GM08714 (cell line): ENCODE results near the gene C6orf163.

ENCODE experiments used
- H3K4me3 ChIP-seq: fragments of 200-500 bp; sonication (Bioruptor generic); 2 replicates; pipeline ENCODE4 v1.5.1; 2014; ENCODE audit warnings: mild to moderate bottlenecking, low read length, inconsistent platforms
- ZNF274 ChIP-seq: IDR thresholded peaks from 2 replicates; pipeline ENCODE4 v1.6.1; 2012; ENCODE audit warnings: mild to moderate bottlenecking, low read depth, low read length

C6orf163 gene

DNA sequence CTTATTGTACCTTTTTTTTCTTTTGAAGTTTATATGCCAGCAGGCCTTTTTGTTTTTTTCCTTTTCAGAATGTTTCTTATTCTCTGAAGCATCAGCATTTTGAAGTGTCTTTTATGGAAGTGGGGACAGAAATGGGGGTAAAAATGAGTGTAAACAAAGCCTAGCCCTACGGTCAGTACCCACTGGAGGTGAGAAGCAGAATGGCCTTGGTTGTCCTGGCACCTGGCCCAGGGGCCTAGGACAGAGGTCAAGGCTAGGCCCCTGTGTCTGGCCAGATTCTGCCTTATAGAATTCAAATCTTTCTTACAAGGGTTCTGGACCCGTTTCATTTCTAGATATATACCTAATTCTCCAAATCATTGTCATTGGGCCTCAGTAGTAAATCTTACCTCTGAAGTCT is 3.5 kb upstream of the C6orf163 start:
- H3K4me3 ChIP-seq = no peak overlapping the region
- TF ChIP-seq ZNF274 = no peak

DNA sequence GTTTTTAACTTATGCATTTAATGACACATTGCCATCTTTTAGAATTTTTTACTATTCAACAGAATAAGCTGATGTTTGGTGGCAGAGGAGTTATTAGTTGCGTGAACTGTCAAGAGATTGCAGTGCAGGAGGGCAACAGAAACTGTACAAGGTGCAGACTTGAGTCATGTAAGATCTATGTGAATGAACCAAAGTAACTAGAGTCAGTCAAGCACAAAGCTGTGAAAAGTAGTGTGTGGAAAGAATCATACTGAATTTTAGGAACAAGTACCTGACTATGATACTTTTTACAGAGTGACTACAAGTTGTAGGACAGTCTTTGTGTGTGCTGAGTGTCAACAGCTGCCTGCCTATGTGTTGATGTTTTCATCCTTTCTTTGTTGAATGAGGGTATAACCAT is 2.7 kb upstream of the C6orf163 start:
- no peak overlapping the region for H3K4me3 ChIP-seq
- TF ChIP-seq ZNF274 = no peak

DNA sequence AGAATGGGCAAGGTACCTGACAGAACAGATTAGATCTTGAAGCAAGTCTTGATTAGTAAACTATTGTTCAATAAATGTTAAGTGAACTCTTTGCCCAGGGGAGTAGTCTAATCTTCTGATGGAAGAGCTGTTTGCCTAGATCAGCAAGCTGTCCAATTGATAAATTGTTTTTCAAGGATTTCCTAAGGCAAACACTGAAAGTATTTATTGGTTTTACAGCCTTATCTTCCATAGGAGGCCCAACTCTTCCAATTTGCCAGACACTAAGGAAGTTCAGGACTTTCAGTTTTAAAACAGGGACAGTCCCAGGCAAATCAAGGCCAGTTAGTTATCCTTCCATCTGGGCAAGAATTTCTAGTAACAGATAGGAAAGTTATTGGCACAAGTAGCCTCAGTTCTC is 1.8 kb upstream of the C6orf163 start:
- H3K4me3 ChIP-seq = no peak overlapping the region
- no peak for TF ChIP-seq ZNF274

DNA sequence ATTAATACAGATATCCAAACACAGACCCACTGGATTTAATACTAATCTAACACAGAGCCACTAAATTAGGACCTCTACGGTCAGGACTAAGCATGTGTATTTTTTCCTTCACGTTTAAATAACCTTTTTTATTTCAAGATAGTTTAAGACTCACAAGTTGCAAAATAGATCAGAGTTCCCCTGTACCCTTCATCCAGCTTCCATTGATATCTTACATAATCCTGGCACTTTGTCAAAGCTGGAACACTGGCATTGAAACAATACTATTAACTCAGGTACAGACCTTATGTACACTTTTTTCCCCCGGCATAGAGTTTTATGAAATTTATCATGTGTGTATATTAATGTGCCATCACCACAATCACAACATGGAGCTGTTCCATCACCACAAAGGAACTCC is 2.1 kb downstream of the C6orf163 start:
- no peak overlapping the region for H3K4me3 ChIP-seq

DNA sequence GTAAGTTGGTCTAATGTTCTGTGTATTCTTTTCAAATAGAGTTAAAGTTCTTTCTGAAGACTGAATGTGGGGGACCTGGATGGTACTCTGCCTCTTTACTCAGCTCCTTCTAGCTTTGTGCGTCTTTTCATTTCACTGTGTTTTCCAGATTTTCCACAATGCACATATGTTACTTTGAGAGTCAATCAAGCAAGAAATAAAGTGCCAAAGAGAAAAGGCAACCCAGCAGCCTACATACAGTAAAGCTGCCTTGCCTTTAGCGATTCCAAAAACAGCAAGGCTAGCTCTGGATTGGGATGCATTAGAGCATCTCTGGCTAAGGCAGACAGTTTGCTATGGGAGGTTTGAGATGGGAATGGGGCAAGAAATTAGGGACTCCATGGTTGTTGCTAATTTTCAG is 5.3 kb downstream of the C6orf163 start:
- no peak overlapping the region for H3K4me3 ChIP-seq
- TF ChIP-seq ZNF274 = no peak

More for the DNA sequence above, 2.1 kb downstream of the C6orf163 start:
- no peak for TF ChIP-seq ZNF274

DNA sequence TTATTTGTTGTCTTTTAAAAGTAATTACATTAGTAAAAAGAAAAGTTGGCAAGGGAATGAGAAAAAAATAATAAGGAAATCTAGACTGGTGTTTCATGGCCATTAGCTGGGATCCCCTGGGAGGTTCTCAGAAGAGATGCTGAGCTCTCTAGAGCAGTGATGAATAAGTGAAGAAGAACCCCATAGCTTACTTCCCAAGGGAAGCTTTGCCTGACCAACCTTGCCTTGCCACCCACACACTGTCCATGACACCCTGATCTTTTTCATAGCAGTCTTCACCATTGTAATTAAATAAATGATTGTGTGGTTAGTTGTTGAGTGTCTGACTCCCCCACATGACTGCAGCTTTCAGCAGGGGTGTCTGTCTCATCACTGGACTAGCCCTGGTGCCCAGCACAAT is 5.9 kb downstream of the C6orf163 start:
- H3K4me3 ChIP-seq = no peak overlapping the region
- no peak for TF ChIP-seq ZNF274

DNA sequence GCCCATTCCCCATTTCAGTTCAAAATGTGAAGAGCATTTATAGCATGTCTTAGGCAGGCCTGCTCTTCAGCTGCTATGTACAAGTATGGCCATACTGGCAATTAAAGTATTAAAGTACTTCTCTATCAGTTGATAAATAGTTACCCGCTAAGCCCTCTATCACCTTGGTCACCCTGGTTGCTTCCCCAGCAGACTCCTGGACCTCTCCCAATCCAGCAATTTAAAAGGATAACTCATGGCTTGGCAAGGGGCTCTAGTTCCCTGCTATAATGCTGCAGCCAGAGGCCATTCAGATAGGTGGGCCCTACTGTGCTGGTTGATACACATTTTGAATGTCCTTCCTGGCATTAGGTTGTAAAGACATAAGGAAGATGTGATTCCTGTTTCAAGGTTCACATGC is 7.0 kb downstream of the C6orf163 start:
- no peak for TF ChIP-seq ZNF274

DNA sequence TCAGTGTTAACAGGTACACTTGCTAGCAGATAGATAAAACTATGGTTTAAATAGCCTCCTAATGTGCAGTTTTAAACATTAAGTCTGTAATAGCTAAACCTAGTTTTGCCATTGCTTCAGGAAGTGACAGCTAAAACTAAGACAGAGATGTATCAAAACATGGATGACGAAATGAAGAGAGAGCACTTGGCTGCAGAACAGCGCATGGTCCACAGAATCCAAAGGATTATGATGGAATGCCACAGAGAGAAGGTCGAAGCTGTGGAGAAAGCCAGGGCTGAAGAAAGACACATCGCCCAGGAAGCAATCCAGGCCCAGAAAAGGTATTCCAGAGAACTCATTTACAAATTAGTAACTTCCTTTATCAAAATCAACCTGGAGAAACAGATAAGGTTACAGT is 11.6 kb downstream of the C6orf163 start:
- H3K4me3 ChIP-seq = no peak overlapping the region
- no peak for TF ChIP-seq ZNF274

More for the DNA sequence above, 7.0 kb downstream of the C6orf163 start:
- no peak overlapping the region for H3K4me3 ChIP-seq

DNA sequence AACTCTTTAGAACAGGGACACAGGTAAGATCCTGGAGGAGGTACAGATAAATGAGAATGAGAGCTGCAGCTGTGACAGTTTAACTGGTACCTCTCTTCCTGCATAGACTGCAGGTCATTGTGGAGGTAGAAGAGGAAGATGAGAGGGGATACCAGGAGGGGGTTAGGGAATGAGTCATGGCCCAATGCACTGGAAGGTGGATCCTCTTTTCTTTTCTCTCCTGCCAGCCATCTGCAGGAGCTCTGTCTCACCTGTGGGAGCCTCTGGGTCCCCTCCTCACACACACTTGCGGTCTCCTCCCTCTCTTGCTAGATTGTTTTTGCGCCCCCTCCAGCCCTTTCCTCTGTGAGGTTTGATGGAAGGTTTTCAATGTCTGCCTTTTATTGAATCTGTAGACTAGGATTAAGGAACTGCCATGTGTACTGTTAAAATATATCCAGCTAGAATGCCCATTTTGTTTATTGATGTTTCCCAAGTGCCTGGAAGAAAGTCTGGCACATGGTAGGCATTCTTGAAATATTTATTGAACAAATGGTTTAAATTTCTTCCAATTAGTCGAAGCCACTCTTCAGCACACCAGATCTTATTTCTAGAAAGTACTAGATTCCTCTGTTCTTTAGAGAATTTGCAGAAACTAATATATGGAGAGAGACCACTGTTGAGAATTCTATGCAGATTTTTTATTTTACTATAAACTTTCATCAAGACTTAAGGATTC is 13.0 kb downstream of the C6orf163 start:
- TF ChIP-seq ZNF274 = no peak
- no peak overlapping the region for H3K4me3 ChIP-seq

DNA sequence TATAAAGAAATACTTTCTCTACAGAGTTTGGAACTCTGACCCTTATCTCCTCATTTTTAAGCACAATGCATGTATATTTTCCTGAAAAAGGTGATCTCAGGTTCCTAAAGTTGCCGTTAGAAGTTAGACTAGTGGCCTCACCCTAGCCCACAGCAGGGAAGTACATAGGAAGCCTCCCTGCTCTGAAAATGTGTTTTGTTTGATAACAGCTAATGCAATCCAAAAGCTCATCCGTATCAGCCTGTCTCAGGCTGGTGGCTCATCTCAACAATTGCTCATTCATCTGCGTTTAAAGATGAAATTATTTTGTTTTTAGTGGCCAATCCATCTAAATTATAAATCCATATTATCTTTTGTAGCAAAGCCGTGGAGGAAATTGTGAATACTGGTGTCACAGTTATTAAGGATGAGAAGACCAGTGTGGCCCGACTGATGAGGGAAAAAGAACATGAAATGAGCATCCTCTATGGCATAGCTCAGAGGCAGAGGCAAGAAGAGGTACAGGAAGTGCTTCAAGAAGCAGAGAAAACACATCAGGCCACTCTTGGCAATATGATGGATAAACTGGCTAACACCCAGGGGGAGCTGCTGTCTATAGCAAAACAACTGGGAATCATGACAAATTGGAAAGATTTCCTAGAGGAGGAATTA is 20.1 kb downstream of the C6orf163 start:
- TF ChIP-seq ZNF274 = no peak
- no peak overlapping the region for H3K4me3 ChIP-seq

DNA sequence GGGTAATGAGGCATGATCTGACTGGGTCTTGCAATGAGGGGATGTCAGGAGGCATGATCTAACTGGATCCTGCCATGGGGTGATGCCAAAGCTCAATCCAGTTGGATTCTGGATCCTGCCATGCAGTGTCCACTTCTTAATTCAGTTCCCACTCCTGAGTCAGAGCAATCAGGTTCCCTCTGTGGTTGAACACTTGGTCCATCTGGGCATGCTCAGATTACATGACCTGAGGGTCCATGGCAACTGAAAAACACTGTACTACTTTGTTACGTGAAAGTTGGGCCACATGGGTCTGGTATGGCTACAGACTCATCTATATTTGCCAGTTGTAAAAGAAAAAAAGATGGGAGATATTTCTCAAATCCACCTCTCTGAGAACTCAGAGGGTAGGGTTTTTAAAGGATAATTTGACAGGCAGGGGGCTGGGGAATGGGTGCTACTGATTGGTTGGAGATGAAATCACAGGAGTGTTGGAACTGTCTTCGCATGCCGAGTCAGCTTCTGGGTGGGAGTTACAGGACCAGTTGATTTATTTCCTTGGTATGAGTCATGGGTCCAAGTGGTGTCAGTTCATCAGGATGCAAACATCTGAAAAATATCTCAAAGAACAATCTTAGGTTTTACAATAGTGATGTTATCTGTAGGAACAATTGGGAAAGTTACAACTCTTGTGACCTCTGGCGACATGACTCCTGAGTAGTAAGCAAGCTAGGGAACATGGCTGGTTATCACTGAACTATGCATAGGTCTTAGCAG is 21.6 kb downstream of the C6orf163 start:
- no peak for TF ChIP-seq ZNF274
- H3K4me3 ChIP-seq = no peak overlapping the region

DNA sequence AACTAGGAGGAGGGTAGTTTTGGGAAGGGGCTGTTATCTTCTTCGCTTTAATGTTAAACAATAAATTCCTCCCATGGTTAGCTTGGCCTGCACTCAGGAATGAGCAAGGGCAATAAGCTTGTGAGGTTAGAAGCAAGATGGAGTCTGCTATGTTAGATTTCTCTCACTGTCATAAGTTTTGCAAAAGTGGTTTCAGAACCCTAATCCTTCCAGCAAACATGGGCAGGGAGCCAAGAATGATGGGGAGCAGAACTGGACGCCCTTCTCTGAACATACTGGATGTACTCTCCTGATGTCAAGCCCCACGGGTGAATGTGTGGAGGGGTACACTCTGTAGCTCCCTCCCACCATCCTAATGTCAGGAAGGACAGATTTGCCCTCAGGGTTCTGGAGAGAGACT is 22.3 kb downstream of the C6orf163 start:
- H3K4me3 ChIP-seq = no peak overlapping the region
- TF ChIP-seq ZNF274 = no peak

DNA sequence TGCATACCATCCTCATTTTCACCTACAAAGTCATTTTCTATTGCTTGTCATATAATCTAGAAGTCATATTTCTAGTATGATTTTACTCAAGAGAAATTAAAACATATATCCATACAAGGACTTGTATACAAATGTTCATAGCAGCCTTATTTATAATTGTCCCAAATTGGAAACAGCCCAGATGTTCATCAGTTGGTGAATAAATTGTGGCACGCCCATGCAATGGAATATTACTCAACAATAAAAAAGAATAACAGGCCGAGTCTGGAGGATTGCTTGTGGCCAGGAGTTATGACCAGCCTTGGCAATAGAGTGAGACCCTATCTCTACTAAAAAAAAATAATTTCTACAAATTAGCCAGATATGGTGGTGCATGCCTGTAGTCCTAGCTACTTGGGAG is 28.8 kb downstream of the C6orf163 start:
- TF ChIP-seq ZNF274 = no peak
- H3K4me3 ChIP-seq = no peak overlapping the region

DNA sequence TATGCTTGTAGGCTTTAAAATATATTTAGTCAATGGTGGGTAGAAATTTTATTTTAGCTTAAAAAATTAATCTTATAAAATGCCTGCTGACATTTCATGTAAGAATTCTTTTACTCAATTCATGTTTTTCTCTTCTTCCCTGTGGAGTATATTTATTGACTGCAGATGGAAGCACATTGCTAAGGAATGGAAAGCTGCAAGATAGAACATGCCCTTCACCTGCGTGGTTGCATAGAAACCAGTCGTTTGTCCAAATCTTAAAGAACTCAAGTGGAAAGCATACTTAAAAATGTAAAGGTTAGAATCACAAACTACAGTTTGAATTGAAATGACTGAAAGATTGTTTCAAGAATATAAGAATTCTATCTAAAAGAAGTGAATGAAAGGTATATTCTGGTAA is 30.7 kb downstream of the C6orf163 start:
- TF ChIP-seq ZNF274 = no peak
- no peak overlapping the region for H3K4me3 ChIP-seq

DNA sequence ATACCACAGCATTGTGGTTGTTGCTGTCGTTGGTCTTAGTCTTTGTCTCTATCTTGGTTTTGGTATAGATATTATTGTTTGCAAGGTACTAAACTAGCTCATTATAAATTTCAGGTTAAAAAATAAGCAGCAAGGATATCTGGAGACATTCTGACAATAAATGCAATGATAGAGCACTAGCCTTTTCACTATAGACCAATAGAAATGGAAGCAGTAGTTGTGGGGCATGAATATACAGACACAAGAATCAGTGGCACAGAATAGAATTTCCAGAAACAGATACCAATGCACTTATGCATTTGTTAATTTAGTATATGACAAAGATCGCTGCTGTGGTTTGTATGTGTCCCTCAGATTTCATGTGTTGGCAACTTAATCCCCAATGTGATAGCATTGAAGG is 32.0 kb downstream of the C6orf163 start:
- TF ChIP-seq ZNF274 = no peak
- no peak overlapping the region for H3K4me3 ChIP-seq
